NCI-H82 (cell line): ENCODE data around the gene KLK2.

Experiments
- DNase-seq: peaks from one replicate; lab custom pipeline; 2025; lab: John Stamatoyannopoulos, UW

KLK2 gene

DNA sequence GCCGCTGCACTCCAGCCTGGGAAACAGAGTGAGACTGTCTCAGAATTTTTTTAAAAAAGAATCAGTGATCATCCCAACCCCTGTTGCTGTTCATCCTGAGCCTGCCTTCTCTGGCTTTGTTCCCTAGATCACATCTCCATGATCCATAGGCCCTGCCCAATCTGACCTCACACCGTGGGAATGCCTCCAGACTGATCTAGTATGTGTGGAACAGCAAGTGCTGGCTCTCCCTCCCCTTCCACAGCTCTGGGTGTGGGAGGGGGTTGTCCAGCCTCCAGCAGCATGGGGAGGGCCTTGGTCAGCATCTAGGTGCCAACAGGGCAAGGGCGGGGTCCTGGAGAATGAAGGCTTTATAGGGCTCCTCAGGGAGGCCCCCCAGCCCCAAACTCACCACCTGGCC is at the start of gene KLK2:
TSS of gene KLK2 (plus strand) at position 384 of the 400 bp plus-strand sequence. CDS start 35 bp downstream, outside the sequence.
- no peak for DNase-seq

DNA sequence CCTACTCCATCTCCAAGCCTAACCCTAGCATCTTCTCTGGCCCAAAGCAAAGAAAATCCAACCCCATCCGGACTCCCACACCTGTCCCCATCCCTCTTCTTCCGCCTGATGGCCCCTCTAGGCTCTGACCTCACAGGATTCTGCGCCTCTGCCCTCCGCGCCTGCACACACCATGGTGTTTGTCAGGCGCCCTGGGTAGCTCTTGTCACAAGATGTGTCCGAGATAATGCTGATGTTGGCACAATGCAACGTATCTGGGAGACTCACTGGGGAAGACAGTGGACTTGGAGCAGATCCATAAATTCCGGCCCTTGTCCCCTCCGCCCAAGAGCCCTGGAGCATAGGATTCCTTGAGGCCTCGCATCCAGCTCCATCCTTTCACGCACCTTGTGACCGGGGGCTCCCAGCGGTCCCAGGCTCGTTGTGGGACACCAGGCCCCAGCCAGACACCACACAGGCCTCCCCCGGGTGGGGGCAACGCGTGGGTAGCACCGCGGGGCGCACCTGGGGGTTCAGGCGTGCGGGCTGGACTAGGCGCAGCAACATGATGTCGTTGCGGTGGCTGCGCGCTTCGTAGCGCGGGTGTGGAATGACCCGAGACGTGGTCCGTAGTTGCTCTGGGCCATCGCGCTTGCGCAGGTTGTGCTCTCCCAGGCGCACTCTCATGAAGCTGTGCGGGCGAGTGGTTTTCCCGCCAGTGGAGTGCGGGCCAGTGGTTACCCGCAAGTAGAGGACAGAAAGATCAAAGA is 46.6 kb upstream of the KLK2 start:
- DNase-seq: no peak

DNA sequence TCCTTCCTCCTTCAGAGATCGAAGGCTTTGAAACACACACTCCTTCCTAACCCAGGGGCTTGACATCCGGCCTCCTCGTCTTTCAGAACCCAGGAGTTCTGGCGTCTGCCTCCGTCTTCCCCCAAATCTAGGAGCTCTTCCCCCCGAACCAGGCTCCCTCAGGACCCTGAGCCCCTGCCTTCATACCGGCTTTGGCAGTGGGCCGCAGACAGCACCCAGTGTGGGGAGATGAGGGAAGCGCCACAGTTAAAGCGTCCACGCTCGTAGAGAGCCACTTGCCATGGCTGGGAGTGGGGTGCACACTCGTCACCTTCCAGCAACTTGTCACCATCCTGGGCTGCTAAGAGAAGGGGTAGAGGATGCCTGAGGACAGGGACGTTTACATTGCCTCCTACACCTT is 45.8 kb upstream of the KLK2 start:
- no peak for DNase-seq

DNA sequence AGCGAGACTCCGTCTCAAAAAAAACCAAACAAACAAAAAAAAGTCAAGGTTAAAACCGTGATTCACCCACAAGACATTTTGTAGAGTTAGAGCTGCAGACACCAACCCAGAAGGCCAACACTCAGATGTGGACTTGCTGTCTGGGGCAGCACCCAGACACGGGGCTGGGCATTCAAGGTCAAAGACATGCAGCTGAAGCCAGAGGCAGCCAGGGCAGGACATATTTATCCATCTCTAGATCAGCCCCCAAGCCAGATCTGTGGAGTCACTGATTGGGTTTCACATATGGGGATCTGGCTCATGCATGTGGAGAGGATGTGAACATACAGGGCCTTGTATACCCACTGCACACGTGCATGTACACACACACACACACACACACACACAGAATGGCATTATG is 43.4 kb upstream of the KLK2 start:
- DNase-seq: no peak

DNA sequence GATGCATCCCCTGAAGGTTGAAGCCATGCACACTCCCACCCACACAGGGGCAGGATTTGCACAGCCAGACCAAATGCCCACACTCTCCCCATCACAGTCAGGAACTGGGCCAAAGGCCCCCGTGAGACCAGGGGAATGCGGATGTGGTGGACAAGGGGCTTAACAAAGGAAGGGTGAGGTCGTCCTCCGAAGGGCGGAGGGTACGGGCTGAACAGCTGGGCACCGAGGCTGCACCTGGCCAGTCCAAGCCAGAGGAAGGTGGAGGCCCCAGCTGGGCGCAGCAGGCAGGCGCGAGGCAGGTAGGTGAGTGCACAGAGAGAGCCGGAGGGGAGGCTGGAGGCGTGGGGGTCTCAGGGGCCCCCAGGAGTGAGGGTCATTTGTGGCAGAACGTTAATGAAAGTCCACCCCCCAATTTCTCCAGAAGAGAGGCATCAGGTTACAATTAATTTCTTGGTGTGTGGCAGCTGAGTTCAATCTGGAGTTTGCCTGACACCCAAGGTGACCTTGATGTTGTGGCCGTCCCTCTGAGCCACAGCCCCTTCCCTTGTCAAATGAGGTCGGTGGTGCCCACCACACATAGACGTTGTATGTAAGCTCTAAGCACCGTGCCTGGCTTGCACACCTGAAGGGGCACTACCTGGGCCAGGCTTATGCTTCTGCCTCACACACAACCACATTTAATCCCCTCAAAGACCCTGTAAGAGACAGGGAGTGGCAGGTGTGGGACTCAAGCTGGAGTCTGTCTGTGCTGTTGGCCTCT is 42.8 kb upstream of the KLK2 start:
- DNase-seq: no peak

DNA sequence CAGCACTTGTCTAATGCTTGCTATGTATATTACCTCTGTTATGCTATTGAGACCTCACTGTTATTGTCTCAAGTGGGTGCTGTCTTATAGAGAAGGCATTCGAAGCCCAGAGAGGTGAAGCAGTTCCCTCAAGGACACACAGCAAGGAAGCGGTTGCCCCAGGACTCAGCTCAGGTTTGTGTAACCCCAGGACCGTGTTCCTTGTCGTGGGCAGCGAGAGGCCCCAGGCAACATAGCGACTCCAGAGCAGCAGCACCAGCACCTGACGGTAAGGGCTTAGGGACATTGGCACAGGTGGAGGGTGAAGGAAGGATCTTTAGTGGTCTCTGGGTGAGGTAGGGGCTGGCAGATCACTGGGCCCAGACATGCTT is 42.2 kb upstream of the KLK2 start:
- DNase-seq: no peak

DNA sequence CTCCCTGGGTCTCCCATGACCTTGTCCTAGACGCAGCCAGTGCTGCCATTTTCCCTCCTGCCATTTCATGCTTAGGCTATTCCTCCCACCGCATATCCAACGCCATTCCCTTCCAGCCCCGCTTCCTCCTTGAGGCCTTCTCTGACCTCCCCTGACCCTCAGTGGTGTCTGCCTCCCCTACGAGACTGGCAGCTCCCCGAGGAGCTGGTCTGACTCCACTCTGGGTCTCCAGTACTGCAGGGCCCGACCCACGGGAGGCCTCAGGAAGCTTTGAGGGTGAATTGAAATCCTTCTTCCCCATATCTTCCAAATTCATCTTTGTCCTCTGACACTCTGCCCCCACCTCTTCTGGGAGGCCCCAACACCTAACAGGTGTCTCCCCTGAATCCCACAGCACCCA is 40.6 kb upstream of the KLK2 start:
- DNase-seq: no peak

DNA sequence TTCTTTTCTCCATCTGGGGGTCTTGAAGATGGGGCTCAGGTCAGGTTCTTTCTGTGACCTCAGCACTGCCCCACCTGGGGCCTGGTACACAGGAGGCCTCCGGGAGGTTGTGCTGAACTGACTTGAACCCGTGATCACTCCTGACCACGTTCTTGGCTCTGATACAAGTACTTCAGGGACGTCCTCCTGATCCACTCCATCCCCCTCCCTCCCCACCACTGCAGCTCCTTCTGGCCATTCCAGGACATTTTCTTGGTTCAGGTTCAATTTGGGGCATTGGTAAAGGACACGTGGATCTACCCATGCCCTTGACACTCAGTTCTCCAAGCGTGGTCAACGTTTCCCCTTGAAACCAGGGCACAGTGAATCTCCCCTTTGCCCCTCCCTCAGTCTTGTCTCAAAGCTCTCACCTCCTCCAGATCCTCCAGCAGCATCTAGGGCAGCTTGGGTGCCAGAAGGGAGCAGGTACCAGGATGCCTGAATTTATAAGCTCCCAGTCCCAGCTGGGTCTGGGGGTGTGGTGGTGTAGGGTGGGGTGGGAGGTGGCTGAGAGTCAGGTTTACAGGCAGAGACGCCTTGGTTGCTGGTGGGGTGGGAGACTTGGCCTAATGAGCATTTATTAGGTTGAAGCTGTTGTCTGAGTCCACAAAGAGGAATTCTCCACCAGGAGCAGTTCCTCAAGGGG is 40.0 kb upstream of the KLK2 start, which contains the start of gene KLK15:
TSS of gene KLK15 (minus strand) at position 458 of the 685 bp plus-strand sequence. CDS start 2,082 bp downstream, outside the sequence.
- no peak for DNase-seq

DNA sequence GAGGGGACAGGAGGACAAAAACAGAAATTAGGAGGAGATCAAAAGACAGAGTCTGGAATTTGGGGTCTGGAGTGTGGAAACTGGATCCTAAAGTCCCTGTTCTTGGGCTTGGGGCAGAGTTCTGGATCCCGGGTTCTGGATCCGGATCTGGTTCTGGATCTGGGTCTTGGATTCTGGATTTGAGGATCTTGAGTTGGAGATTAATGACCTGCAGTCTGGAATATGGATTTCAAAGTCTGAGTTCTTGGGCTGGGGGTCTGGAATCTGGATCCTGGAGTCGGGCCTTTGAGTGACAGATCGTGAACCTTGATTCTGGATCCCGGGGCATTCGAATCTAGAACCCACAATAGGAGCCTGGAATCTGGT is 39.5 kb upstream of the KLK2 start:
- no peak for DNase-seq

DNA sequence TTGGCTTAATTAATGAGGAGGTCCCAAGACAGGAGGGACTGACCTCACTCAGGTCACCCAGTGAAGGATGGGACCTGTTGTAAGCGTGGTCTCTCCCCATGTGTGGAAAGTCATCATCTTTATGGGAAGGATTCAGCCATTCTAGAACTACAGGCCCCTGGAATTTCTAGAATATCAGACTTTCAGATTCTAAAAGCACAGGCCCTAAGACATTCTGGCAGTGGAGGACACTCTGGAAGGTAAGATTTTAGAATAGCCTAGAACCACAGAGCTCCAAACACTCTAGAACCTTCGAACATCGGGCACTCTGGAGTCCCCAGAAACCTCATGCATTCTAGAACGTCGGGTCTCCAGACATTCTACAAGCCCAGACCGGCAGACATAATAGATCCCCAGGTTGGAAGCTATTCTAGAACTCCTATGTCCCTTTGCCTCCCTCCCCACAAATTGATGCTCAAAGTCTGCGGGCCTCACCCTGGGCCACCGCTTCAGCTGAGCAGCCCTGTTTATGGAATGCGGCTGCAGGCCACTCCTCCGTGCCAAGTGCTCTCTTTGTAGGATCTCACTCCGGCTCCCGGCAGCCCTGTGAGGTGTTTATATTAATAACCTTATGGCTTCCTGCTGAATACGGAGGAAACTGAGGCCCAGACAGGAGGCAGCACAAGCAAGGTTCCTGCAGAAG is 38.0 kb upstream of the KLK2 start:
- DNase-seq: peak; percentile 32

DNA sequence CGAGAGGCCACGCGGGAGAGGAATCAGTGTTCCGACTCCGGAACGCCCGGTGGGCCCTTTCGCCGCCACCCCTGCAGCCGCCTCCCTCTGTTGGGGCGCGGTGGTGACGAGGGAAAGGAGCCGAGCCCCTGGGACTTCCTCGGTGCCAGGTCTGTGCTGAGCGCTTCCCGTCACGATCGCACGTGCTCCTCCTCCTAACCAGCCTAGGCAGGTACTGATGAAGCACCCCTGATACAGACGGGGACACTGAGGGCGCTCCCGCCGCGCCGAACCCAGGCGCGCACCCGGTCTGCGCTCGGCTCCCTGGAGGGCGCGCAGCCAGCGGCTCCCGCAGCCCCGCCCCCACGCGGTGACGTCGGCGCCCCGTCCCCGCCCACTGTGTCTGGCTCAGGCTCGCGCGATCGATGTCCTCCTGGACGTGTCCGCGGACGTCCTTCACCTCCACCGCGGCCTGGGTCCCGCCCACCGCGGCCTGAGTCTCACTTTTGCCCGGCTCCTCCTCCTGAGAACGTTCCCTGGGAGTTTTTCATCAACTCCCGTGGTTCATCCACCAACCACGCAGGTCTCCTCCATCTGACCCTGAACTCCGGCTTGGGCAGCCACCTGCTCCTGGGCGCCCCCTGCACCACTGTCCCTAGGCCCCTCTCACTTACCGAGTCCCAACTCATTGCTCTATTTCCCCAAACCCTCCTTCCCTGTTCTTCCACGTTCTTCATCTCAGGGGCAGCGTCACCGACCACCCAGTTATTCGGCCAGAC is 37.3 kb upstream of the KLK2 start:
- DNase-seq: peak; percentile 65

DNA sequence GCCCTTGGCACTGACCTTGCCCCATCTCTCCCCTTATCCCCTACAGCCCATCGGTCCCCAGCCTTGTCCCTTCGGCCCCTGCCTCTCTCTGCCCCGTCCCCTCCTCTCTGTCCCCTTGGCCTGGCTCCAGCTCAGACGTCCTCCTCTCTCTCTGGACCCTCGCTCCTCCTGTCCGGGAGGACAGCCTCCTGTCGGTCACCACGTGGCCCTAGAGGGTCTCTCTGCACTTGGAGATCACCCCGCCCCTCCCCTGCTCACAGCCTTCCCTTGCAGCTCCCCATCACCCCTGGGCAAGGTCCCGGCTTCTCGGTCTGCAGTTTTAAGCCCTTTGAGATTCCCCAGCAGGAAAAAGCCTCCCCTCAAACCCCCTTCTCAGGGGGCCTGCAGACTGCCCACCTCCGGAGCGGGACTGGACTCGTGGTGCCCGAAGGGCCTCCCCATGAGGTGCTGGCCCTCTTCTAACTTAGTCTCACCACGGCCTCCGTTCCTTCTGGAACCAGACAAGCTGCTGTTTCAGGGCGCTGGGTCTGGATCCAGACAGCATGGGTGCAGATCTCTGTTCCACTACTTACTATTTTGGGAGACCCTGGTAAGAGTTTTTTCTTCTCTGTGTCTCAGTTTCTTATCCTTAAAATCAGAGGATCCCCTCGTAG is 36.6 kb upstream of the KLK2 start:
- DNase-seq: no peak

DNA sequence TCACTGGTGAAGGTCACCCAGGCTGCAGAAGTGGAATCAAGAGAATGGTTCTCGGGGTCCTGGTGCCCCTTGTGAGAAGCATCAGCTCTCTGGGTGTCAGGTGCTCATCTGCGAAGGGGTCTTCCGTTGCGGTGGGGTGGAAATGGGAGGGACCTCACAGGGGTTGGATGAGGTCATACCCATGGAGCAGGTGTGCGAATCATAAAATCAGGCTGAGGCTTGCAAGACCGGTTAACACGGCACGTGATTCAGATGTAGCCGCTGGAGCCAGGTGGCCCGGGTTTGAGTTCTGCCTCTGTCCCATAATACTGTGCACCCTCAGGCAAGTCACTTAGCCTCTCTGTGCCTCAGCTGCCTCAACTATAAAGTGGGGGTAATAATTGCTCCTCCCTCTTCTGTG is 35.9 kb upstream of the KLK2 start:
- no peak for DNase-seq

DNA sequence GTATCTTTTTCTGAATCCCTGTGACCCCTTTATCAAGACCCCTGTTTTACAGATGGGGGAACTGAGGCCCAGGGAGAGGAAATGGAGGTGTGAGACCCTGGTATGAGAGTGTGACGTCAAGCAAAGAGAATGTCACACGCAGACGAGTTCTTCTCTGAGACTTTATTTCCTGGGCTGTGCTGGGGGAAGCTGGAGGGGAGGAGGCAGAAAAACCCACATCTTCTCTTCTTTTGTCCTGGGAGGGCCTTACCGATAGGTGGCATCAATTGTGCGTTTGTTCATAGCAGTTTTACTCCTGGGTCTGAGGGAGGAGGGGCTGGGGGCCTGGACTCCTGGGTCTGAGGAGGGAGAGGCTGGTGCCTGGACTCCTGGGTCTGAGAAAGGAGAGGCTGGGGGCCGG is 35.0 kb upstream of the KLK2 start:
- DNase-seq: no peak

DNA sequence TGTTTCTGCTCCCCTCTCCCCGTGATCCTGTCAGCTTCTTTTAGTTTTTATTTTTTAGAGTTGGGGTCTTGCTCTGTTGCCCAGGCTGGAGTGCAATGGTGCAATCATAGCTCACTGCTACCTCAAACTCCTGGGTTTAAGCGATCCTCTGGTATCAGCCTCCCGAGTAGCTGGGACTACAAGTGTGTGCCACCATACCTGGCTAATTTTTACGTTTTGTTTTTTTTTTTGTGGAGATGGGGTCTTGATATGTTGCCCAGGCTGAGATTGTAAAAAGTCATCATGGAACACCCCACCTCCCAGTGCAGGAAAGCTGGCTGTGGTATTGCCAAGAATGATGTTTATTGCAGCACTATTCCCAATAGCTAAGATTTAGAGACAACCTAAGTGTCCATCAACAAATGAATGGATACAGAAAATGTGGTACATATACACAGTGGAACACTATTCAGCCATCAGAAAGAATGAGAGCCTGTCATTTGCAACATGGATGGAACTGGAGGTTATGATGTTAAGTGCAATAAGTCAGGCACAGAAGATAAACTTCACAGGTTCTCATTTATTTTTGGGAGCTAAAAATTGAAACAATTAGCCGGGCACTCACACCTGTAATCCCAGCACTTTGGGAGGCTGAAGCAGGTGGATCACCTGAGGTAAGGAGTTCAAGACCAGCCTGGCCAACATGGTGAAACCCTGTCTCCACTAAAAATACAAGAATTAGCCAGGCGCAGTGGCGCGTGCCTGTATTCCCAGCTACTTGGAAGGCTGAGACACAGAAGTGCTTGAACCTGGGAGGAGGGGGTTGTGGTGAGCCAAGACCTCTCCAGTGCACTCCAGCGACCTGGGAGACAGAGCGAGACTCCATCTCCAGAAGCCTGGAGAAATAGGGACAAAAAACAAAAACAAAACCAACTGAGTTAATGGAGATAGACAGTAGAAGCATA is 33.3 kb upstream of the KLK2 start:
- no peak for DNase-seq

DNA sequence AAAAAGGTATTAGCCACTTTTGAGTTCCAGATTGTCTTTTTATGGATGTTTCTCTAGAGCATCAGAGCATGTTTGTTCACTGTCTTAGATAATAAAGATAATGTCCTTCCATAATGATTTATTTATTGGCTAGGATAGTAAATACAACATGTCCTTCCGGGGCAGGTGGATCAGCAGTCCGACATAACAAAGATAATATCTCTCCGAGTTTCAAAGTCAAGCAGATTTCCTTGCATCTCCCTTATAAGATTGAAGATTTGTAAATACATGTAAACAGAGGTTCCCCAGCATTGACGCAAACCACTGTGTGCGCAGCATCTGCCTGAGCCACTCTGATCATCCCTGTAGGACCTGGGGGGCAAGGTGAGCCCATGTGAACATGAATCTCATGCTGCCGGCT is 31.1 kb upstream of the KLK2 start:
- DNase-seq: no peak

DNA sequence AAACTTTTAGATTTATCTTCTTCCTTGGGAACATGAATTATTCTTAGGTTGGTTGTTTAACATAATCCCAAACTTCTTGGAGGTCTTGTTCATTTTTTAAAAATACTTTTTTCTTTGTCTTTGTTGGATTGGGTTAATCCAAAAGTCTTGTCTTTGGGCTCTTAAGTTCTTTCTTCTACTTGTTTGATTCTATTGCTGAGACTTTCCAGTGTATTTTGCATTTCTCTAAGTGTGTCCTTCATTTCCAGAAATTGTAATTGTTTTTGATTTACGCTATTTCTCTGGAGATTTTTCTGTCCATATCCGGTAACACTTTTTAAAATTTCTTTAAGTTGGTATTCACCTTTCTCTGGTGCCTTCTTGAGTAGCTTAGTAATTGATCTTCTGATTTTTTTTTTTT is 30.0 kb upstream of the KLK2 start:
- no peak for DNase-seq

DNA sequence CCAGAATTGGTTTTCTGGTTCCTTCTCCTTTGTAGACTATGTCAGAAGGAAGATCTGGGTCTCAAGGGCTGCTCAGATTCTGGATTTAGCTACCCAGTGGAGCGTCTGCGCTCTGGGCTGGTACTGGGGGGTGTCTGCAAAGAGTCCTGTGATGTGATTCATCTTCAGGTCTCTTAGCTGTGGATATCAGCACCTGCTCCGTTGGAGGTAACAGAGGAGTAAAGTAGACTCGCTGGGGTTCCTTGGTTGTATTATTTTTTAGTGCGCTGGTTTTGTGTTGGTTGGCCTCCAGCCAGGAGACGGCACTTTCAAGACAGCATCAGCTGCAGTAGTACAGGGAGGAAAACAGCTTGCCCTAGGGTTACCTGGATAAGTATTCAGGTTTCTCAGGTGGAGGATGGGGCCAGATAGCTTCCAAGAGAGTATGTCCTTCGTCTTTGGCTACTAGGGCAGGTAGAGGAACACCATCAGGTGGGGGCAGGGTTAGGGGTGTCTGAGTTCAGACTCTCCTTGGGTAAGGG is 29.5 kb upstream of the KLK2 start:
- no peak for DNase-seq

DNA sequence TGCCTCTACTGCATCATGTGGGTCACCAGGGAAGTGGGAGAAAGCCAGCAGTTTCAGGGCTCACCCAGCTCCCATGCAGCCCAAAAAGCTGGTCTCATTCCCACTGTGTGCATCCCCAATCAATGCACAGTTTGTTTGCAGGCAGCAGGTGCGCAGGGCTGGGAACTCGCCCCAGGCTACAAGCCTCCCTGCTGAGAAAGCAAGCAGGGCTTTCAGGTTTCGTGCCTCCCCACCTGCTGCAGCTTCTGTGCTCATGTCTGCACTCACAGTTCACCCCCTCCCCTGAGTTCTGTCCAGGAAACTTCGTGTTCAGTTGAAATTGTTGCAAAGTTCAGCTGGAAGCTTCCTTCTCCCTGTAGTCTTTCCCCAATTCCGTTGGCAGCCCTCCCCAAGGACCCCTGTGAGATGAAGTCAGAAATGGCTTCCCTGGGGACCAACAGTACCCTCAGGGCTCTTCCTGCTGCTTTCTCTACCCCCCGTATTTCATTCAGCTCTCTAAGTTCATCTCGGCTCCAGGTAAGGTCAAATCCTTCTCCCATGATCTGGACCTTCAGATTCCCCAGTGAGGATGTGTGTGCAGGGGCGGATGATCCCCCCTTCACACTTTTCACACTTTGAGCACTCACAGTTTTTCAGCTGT is 28.8 kb upstream of the KLK2 start:
- no peak for DNase-seq
